Thyroid gland (tissue), 4 donors: ENCODE results near the gene PCBP4.
"Not testable (repeated sequence)": the region's sequence is repeated elsewhere in the genome, so short reads cannot be mapped to it uniquely, and the experiment has no call there.

ENCODE experiments used
- POLR2A ChIP-seq, 2 donors: fragments of 450-650 bp; IDR thresholded peaks; one replicate each; pipeline ENCODE4 v1.6.1; 2017; ENCODE audit warnings: antibody characterized with exemption in 2 of 2, mild to moderate bottlenecking in 2 of 2, moderate library complexity in 1 of 2
- TF ChIP-seq, protein P1 (sequence below), 6 experiments: fragments of 200-600 bp in 3 of 6; fragments of 450-650 bp in 3 of 6; sonication (generic) in 3 of 6; IDR thresholded peaks; one replicate each; pipeline ENCODE4 v1.5.1; 2016 to 2019; ENCODE audit warnings: antibody characterized with exemption in 6 of 6, mild to moderate bottlenecking in 2 of 6, inconsistent platforms in 1 of 6, moderate library complexity in 1 of 6

DNA sequence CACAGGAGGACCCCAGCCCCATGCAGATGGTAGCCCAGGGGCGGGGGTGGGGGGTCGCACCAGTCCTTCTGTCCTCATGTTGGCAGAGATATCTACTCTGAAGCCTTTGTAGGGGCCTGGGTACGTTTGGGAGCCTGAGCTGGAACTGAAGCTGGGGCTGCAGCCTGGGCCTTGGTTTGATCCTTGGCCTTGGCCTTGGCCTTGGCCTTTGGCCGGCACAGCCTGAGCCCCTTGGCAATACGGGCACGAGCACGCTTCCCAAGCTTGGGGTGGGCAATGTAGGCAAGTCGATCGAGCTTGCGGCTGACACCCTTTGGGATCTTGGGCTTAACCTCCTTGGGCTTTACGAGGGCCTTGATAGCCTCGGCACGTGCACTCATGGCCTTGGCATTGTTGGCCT, 26.4 kb upstream of the PCBP4 start:
- TF ChIP-seq, protein P1, sequence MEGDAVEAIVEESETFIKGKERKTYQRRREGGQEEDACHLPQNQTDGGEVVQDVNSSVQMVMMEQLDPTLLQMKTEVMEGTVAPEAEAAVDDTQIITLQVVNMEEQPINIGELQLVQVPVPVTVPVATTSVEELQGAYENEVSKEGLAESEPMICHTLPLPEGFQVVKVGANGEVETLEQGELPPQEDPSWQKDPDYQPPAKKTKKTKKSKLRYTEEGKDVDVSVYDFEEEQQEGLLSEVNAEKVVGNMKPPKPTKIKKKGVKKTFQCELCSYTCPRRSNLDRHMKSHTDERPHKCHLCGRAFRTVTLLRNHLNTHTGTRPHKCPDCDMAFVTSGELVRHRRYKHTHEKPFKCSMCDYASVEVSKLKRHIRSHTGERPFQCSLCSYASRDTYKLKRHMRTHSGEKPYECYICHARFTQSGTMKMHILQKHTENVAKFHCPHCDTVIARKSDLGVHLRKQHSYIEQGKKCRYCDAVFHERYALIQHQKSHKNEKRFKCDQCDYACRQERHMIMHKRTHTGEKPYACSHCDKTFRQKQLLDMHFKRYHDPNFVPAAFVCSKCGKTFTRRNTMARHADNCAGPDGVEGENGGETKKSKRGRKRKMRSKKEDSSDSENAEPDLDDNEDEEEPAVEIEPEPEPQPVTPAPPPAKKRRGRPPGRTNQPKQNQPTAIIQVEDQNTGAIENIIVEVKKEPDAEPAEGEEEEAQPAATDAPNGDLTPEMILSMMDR (IDR thresholded peaks at IDR 0.05): not testable (repeated sequence)
- not testable (repeated sequence) for TF ChIP-seq POLR2A (IDR thresholded peaks at IDR 0.05)
